ENCODE results near the gene MSX2.

DNA sequence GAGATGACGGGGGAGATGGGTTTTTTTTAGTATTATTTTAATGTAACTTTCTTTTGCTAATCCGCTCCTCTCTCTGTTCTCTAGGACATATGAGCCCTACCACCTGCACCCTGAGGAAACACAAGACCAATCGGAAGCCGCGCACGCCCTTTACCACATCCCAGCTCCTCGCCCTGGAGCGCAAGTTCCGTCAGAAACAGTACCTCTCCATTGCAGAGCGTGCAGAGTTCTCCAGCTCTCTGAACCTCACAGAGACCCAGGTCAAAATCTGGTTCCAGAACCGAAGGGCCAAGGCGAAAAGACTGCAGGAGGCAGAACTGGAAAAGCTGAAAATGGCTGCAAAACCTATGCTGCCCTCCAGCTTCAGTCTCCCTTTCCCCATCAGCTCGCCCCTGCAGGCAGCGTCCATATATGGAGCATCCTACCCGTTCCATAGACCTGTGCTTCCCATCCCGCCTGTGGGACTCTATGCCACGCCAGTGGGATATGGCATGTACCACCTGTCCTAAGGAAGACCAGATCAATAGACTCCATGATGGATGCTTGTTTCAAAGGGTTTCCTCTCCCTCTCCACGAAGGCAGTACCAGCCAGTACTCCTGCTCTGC is 4.8 kb downstream of the MSX2 start:
- TF ChIP-seq YY1 (IDR thresholded peaks at IDR 0.05; ENCODE audit: insufficient read depth, insufficient read length) (no peak), ZNF274 (IDR thresholded peaks at IDR 0.05; ENCODE audit: low read depth, low read length) (no peak)
